Activated T-cell treated with anti-CD3 and anti-CD28 coated beads, Interleukin-2, amount 50 U/mL, for 4 hours (primary cell): ENCODE results near the gene BET1L. TPM values are rescaled to one million over a fixed set of nuclear protein-coding genes. Genes with fewer than 3 reads are reported as not detected.
"Not testable (repeated sequence)": the region's sequence is repeated elsewhere in the genome, so short reads cannot be mapped to it uniquely, and the experiment has no call there.

Experiments used
- ATAC-seq, 2 donors: fragments of 200-7000 bp; cut with Tn5 transposase; one replicate each; pipeline ENCODE4 v1.10.0; 2021
- DNase-seq: peaks from one replicate; pipeline ENCODE4 v3.0.0-alpha.2; 2020
- H3K27me3 Mint-ChIP-seq: one replicate; pipeline ENCODE4 v1.8.0; 2021; ENCODE audit warnings: low read depth, mixed read lengths
- H3K36me3 Mint-ChIP-seq: one replicate; pipeline ENCODE4 v1.8.0; 2022; ENCODE audit warnings: mixed read lengths; ENCODE audit not compliant: insufficient read depth
- H3K4me1 Mint-ChIP-seq: one replicate; pipeline ENCODE4 v1.8.0; 2021; ENCODE audit warnings: low read depth, mixed read lengths
- H3K4me3 Mint-ChIP-seq: one replicate; pipeline ENCODE4 v1.8.0; 2021; ENCODE audit warnings: mild to moderate bottlenecking, moderate library complexity, mixed read lengths
- H3K9me3 Mint-ChIP-seq: one replicate; pipeline ENCODE4 v1.8.0; 2021; ENCODE audit warnings: mixed read lengths
- total RNA-seq, 3 donors: library from RNA; stranded (reverse); gene quantifications; one replicate each; pipeline ENCODE4 v1.2.1, GENCODE V29; 2021

BET1L gene
- total RNA-seq, 3 donors from 2014 or later = 41.1 to 46.1 (median 42.6) TPM

DNA sequence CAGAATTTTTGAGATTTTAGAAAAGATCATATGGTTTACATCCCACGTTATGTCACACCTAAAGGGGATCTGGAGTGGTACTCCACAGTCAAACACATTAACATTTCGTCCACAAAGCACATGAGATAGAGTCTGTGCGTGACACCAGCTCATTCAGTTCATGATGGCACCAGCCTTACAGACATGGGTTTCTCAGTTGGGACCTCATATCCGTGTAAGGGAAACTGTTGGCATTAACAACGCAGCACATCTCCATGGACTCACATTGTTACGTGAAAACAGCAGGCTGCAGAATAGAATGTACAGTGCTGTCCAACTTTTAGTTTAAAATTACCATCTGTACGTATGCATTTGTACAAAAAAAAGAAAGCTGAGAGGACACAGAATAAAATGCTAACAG lies 14.3 kb upstream of the BET1L start:
- Mint-ChIP-seq H3K4me1 (peaks cover 14% of the 10 kb centered on the region), H3K4me3 (no peak overlapping the region), H3K36me3 (peaks cover 13% of the 10 kb centered on the region), H3K9me3 (no peaks in the 10 kb centered on the region), H3K27me3 (no peaks in the 10 kb centered on the region)
- ATAC-seq (no peak), DNase-seq (no peak)

DNA sequence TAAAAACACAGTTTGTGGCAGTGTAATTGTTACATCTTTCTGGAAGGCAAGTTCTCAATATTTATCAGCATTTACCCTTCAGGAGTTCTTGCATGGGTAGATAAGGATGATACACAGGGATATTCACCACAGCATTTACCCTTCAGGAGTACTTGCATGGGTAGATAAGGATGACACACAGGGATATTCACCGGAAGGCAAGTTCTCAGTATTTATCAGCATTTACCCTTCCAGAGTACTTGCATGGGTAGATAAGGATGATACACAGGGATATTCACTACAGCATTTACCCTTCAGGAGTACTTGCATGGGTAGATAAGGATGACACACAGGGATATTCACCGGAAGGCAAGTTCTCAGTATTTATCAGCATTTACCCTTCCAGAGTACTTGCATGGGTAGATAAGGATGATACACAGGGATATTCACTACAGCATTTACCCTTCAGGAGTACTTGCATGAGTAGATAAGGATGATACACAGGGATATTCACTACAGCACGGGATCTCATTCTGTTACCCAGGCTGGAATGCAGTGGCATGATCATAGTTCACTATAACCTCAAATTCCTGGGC lies 13.5 kb upstream of the BET1L start:
- H3K9me3 Mint-ChIP-seq, H3K27me3 Mint-ChIP-seq, DNase-seq, H3K4me3 Mint-ChIP-seq, ATAC-seq: not testable (repeated sequence)
- Mint-ChIP-seq H3K36me3 (peaks cover 13% of the 10 kb centered on the region), H3K4me1 (peaks cover 11% of the 10 kb centered on the region)

DNA sequence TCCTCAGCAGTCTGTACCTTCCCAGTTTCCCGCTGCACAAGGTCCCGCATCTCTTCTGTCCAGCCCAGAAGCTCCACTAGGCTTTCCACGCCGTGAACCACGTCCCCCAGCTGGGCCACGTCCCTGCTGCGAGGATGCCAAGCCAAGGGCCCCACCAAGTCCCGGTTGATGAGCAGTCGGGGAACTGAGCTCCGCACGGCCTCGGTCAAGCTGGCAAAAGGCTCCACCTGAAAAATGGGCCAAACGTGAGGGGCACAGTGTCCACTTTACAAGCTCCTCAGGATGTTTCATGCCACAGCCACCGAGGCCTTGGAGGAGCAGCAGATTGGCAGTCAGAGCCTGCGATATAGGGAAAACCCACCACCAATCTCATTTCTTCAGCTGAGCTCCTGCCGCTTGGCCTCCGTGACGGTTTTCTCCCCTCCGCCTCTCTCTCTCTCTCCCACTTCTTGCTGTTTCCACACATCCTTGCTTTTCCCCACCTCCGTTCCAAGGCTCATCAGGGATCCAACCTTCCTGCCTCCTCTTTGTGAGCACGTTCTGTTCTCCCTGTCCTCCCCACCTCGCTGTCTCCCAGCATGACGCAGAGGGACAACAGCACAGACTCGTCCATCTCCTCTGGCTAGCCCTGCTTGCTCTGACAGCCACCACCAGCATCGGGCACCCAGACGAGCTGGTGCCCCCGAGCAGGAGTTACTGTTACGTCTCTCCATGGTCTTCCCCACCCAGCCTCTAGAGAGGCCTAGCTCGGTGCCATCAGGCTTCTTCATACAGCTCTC lies 11.8 kb upstream of the BET1L start:
- peaks cover 16% of the 10 kb centered on the region for H3K36me3 Mint-ChIP-seq
- H3K4me3 Mint-ChIP-seq = no peak overlapping the region
- H3K9me3 Mint-ChIP-seq = no peaks in the 10 kb centered on the region
- H3K27me3 Mint-ChIP-seq = no peaks in the 10 kb centered on the region
- H3K4me1 Mint-ChIP-seq = peaks cover 8% of the 10 kb centered on the region
- DNase-seq (no peak), ATAC-seq (no peak)

GRCh38 chr11:217704-218103 lies 10.5 kb upstream of the BET1L start:
- peaks cover 8% of the 10 kb centered on the region for H3K4me1 Mint-ChIP-seq
- H3K4me3 Mint-ChIP-seq = no peak overlapping the region
- ATAC-seq (no peak), DNase-seq (no peak)
- peaks cover 19% of the 10 kb centered on the region for H3K36me3 Mint-ChIP-seq
- H3K27me3 Mint-ChIP-seq = no peaks in the 10 kb centered on the region
- no peaks in the 10 kb centered on the region for H3K9me3 Mint-ChIP-seq

DNA sequence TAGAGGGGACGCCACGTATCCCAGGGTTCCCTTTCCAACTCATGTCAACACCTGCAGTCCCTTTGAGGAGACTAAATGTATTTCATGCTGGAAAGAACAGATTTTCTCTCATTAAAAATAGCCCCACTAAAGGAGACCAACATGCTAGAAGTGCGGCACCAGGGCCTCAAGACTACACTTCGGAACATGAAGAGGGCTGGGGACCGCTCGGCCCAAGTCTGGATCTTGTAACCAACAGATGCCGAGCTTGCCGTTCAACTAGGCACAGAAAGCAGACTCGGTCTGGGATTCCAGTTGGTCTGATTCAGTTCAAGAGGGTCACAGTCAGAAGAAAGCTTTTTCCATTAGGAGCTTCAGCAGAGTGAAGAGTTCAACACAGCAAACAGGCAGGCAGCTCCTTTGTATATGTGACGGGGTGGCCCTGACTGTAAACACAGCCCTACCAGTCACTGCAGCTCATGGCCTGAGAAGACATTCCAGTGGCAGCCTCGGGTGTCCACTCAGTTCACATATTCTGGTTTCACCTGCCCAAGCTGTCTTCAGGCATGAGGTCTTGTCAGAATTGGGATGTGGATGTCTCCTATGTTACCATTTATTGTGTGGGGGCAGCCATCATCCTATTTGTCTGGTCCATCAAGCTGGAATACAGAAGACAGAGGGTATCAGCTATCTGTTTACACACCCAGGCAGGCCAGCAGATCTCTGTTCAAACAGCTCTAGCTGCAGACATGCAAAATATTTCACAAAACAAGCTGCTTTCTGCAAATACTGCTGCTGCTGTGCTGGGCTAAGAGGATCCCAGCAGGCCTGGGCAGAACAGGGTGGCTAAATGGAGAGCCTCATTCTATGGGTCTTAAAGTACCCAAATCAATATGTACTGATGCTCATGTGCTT lies 9.1 kb upstream of the BET1L start:
- Mint-ChIP-seq H3K27me3 (no peaks in the 10 kb centered on the region), H3K4me1 (peaks cover 10% of the 10 kb centered on the region), H3K4me3 (no peak overlapping the region), H3K36me3 (peaks cover 17% of the 10 kb centered on the region), H3K9me3 (no peaks in the 10 kb centered on the region)
- DNase-seq (no peak), ATAC-seq (no peak)

- DNase-seq (no peak), ATAC-seq (no peak)
- Mint-ChIP-seq H3K4me3 (no peak overlapping the region), H3K4me1 (peaks cover 10% of the 10 kb centered on the region), H3K27me3 (no peaks in the 10 kb centered on the region), H3K36me3 (peaks cover 20% of the 10 kb centered on the region), H3K9me3 (no peaks in the 10 kb centered on the region)
Measured at GRCh38 chr11:215581-216037, 8.4 kb upstream of the BET1L start.

GRCh38 chr11:214083-214482 lies 6.9 kb upstream of the BET1L start:
- DNase-seq (no peak), ATAC-seq (no peak)
- Mint-ChIP-seq H3K9me3 (no peaks in the 10 kb centered on the region), H3K4me1 (peaks cover 22% of the 10 kb centered on the region), H3K4me3 (no peak overlapping the region), H3K36me3 (peaks cover 30% of the 10 kb centered on the region), H3K27me3 (no peaks in the 10 kb centered on the region)

DNA sequence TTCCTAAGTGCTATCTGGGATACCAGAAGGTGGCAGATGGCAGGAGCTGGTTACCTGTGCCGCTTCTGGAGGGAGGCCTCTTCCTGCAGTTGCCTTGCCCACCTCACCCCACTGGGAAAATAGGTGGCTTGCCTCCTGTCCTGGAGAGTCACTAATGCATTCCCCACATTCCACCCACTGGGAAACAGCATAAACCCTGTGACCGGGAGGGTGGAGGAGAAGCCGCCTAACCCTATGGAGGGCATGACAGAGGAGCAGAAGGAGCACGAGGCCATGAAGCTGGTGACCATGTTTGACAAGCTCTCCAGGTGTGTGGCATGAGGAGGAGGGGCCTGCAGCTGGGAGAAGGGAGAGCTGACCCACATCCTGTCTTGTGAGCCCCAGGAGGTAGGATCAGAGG lies 5.9 kb upstream of the BET1L start:
- Mint-ChIP-seq H3K9me3 (no peaks in the 10 kb centered on the region), H3K27me3 (no peaks in the 10 kb centered on the region), H3K4me3 (no peak overlapping the region), H3K4me1 (peaks cover 22% of the 10 kb centered on the region), H3K36me3 (peaks cover 30% of the 10 kb centered on the region)
- ATAC-seq = no peak
- no peak for DNase-seq

GRCh38 chr11:212150-213100 lies 5.2 kb upstream of the BET1L start:
- no peak for ATAC-seq
- peaks cover 15% of the 10 kb centered on the region for H3K4me1 Mint-ChIP-seq
- no peak for DNase-seq
- peaks cover 30% of the 10 kb centered on the region for H3K36me3 Mint-ChIP-seq
- no peak overlapping the region for H3K4me3 Mint-ChIP-seq
- H3K9me3 Mint-ChIP-seq = no peaks in the 10 kb centered on the region
- H3K27me3 Mint-ChIP-seq = no peaks in the 10 kb centered on the region

- peaks cover 30% of the 10 kb centered on the region for H3K36me3 Mint-ChIP-seq
- no peak for DNase-seq
- ATAC-seq = no peak
- H3K4me1 Mint-ChIP-seq = peaks cover 14% of the 10 kb centered on the region
- no peaks in the 10 kb centered on the region for H3K27me3 Mint-ChIP-seq
- no peak overlapping the region for H3K4me3 Mint-ChIP-seq
- no peaks in the 10 kb centered on the region for H3K9me3 Mint-ChIP-seq
Measured at GRCh38 chr11:211741-212140, 4.5 kb upstream of the BET1L start.

GRCh38 chr11:211295-211694 lies 4.1 kb upstream of the BET1L start:
- ATAC-seq = no peak
- H3K36me3 Mint-ChIP-seq = peaks cover 30% of the 10 kb centered on the region
- no peak for DNase-seq
- H3K27me3 Mint-ChIP-seq = no peaks in the 10 kb centered on the region
- no peaks in the 10 kb centered on the region for H3K9me3 Mint-ChIP-seq
- peak overlapping the region; percentile 35 for H3K4me3 Mint-ChIP-seq
- H3K4me1 Mint-ChIP-seq = peaks cover 14% of the 10 kb centered on the region

- Mint-ChIP-seq H3K27me3 (no peaks in the 10 kb centered on the region), H3K36me3 (peaks cover 30% of the 10 kb centered on the region), H3K4me3 (no peak overlapping the region), H3K9me3 (no peaks in the 10 kb centered on the region), H3K4me1 (peaks cover 19% of the 10 kb centered on the region)
- DNase-seq (no peak), ATAC-seq (no peak)
Measured at GRCh38 chr11:210803-211180, 3.6 kb upstream of the BET1L start.

DNA sequence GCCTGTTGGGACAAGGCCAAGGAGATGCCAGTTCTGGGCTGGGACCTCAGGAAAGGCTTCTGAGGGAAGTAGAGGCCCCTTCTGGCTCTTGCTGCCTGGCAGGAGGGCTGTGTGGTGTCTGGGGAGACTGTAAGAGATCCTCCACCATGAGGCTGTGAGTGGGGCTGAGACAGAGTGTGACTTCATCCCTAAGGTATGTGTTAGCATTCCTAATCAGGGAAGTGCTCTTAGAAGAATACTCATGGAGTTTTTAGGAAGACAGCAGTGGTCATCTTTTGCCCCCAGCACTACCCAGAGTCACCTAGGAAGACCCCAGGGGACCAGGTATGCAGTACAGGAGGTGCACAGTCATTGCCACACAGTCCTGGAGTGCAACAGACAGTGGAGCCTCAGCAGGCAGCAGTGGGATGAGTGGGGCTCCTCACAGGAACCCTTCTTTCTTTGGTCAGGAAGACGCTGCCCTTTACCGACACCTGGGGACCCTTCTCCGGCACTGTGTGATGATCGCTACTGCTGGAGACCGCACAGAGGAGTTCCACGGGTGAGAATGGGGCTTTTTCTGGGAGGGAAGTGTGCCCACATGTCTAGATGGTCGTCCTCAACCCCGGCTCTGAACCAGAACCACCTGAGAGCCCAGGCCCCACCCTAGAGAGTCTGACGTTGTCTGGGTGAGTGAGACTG lies 3.1 kb upstream of the BET1L start:
- DNase-seq = no peak
- H3K36me3 Mint-ChIP-seq = peaks cover 30% of the 10 kb centered on the region
- no peak for ATAC-seq

More for the DNA sequence above, 3.1 kb upstream of the BET1L start:
- peaks cover 23% of the 10 kb centered on the region for H3K4me1 Mint-ChIP-seq
- no peaks in the 10 kb centered on the region for H3K27me3 Mint-ChIP-seq
- no peaks in the 10 kb centered on the region for H3K9me3 Mint-ChIP-seq
- peak overlapping the region; percentile 91 for H3K4me3 Mint-ChIP-seq
